ENCODE data around the gene MND1. TPM values are rescaled to one million over a fixed set of nuclear protein-coding genes. Genes with fewer than 3 reads are reported as not detected.

Gene MND1
- total and polyA plus RNA-seq, 5 experiments from 2014 or later: not detected

- DNase-seq (no peak), ATAC-seq (no peak)
- Mint-ChIP-seq H3K4me3 (no peak overlapping the region), H3K27me3 (peaks cover 0 to 2% (median 0%) of the 10 kb centered on the region in 5 donors), H3K4me1 (no peaks in the 10 kb centered on the region), H3K36me3 (peaks cover 0 to 4% (median 0%) of the 10 kb centered on the region in 3 donors), H3K9me3 (no peaks in the 10 kb centered on the region), H3K27ac (no peak overlapping the region)
- POLR2A ChIA-PET: no interaction called here
Measured at GRCh38 chr4:153332936-153333335, 11.6 kb upstream of the MND1 start.

GRCh38 chr4:153333874-153334273, 10.6 kb upstream of the MND1 start:
- Mint-ChIP-seq H3K27me3 (peaks cover 0 to 2% (median 0%) of the 10 kb centered on the region in 5 donors), H3K36me3 (peaks cover 0 to 4% (median 0%) of the 10 kb centered on the region in 3 donors), H3K4me3 (no peak overlapping the region), H3K4me1 (no peaks in the 10 kb centered on the region), H3K9me3 (no peaks in the 10 kb centered on the region), H3K27ac (no peak overlapping the region)
- DNase-seq: no peak
- no peak for ATAC-seq
- POLR2A ChIA-PET: no interaction called here

- H3K4me1 Mint-ChIP-seq: no peaks in the 10 kb centered on the region
- no peak for ATAC-seq
- POLR2A ChIA-PET: no interaction called here
Measured at GRCh38 chr4:153335665-153336064, 8.8 kb upstream of the MND1 start.

GRCh38 chr4:153337686-153338085, 6.8 kb upstream of the MND1 start:
- no peak for DNase-seq
- peaks cover 0 to 10% (median 0%) of the 10 kb centered on the region in 4 donors for H3K4me1 Mint-ChIP-seq
- peak overlapping the region in 1 of 10 donors; percentile 20 for H3K27ac Mint-ChIP-seq
- H3K9me3 Mint-ChIP-seq: no peaks in the 10 kb centered on the region
- no peak for ATAC-seq
- no peaks in the 10 kb centered on the region for H3K36me3 Mint-ChIP-seq
- H3K4me3 Mint-ChIP-seq: no peak overlapping the region
- H3K27me3 Mint-ChIP-seq: peaks cover 0 to 6% (median 3%) of the 10 kb centered on the region in 5 donors
- POLR2A ChIA-PET: no interaction called here

More at GRCh38 chr4:153335665-153336064, 8.8 kb upstream of the MND1 start:
- H3K27ac Mint-ChIP-seq: no peak overlapping the region
- peaks cover 0 to 2% (median 0%) of the 10 kb centered on the region in 5 donors for H3K27me3 Mint-ChIP-seq
- H3K9me3 Mint-ChIP-seq: no peaks in the 10 kb centered on the region
- peaks cover 0 to 4% (median 0%) of the 10 kb centered on the region in 3 donors for H3K36me3 Mint-ChIP-seq
- no peak for DNase-seq
- H3K4me3 Mint-ChIP-seq: no peak overlapping the region

- Mint-ChIP-seq H3K27ac (no peak overlapping the region), H3K9me3 (no peaks in the 10 kb centered on the region), H3K27me3 (peaks cover 0 to 6% (median 2%) of the 10 kb centered on the region in 5 donors), H3K4me1 (peaks cover 3 to 24% (median 7%) of the 10 kb centered on the region in 4 donors), H3K4me3 (no peak overlapping the region), H3K36me3 (no peaks in the 10 kb centered on the region)
- ATAC-seq: no peak
- DNase-seq: no peak
- POLR2A ChIA-PET: no interaction called here
Measured at GRCh38 chr4:153341575-153342090, 2.9 kb upstream of the MND1 start.

GRCh38 chr4:153342751-153343552, 1.5 kb upstream of the MND1 start:
- Mint-ChIP-seq H3K4me1 (peaks cover 3 to 26% (median 7%) of the 10 kb centered on the region in 4 donors), H3K9me3 (no peaks in the 10 kb centered on the region), H3K27ac (peak overlapping the region in 1 of 10 donors; percentile 60), H3K27me3 (peaks cover 0 to 6% (median 2%) of the 10 kb centered on the region in 5 donors), H3K36me3 (no peaks in the 10 kb centered on the region), H3K4me3 (peak overlapping the region in 8 of 10 donors; percentile 5 to 63 (median 34))
- DNase-seq (no peak), ATAC-seq (no peak)
- POLR2A ChIA-PET: no interaction called here

GRCh38 chr4:153345012-153345981, 809 bp downstream of the MND1 start:
- H3K4me3 Mint-ChIP-seq: peak overlapping the region; percentile 87 to 98 (median 94)
- peaks cover 3 to 26% (median 7%) of the 10 kb centered on the region in 4 donors for H3K4me1 Mint-ChIP-seq
- H3K36me3 Mint-ChIP-seq: no peaks in the 10 kb centered on the region
- ATAC-seq: peak; percentile 56 to 63
- POLR2A ChIA-PET: interaction anchor here (0.6 to 2.2 kb wide), 5 partner anchors 48 to 190 kb away, joined by 3 to 8 read pairs (median 3); partner anchors contain the start of gene TMEM131L
- H3K27me3 Mint-ChIP-seq: peaks cover 0 to 6% (median 2%) of the 10 kb centered on the region in 5 donors
- DNase-seq: peak; percentile 15 to 67 (median 36)
- H3K27ac Mint-ChIP-seq: peak overlapping the region in 8 of 10 donors; percentile 22 to 84 (median 60)
- no peaks in the 10 kb centered on the region for H3K9me3 Mint-ChIP-seq

- Mint-ChIP-seq H3K4me3 (peak overlapping the region in 9 of 10 donors; percentile 87 to 98 (median 93)), H3K27ac (no peak overlapping the region)
Measured at GRCh38 chr4:153346031-153346430, 1.5 kb downstream of the MND1 start.

GRCh38 chr4:153346563-153346962, 2.1 kb downstream of the MND1 start:
- Mint-ChIP-seq H3K9me3 (no peaks in the 10 kb centered on the region), H3K4me3 (no peak overlapping the region), H3K4me1 (peaks cover 3 to 22% (median 7%) of the 10 kb centered on the region in 4 donors), H3K27ac (no peak overlapping the region), H3K36me3 (no peaks in the 10 kb centered on the region), H3K27me3 (peaks cover 0 to 3% (median 2%) of the 10 kb centered on the region in 5 donors)
- DNase-seq (no peak), ATAC-seq (no peak)
- POLR2A ChIA-PET: interaction anchor here (2.2 kb wide), 1 partner anchor 119 kb away, joined by 8 read pairs; the partner anchor contains the start of gene TMEM131L

More at GRCh38 chr4:153346031-153346430, 1.5 kb downstream of the MND1 start:
- Mint-ChIP-seq H3K36me3 (no peaks in the 10 kb centered on the region), H3K9me3 (no peaks in the 10 kb centered on the region), H3K4me1 (peaks cover 3 to 26% (median 7%) of the 10 kb centered on the region in 4 donors), H3K27me3 (peaks cover 0 to 6% (median 2%) of the 10 kb centered on the region in 5 donors)
- DNase-seq: no peak
- POLR2A ChIA-PET: interaction anchor here (0.5 to 2.2 kb wide), 2 partner anchors 92 to 120 kb away, joined by 5 to 8 read pairs; partner anchors contain the start of gene TMEM131L
- no peak for ATAC-seq

GRCh38 chr4:153347117-153347516, 2.6 kb downstream of the MND1 start:
- POLR2A ChIA-PET: no interaction called here
- H3K27ac Mint-ChIP-seq: peak overlapping the region in 1 of 10 donors; percentile 3
- no peak overlapping the region for H3K4me3 Mint-ChIP-seq

GRCh38 chr4:153348006-153348405, 3.5 kb downstream of the MND1 start:
- POLR2A ChIA-PET: interaction anchor here (0.6 kb wide), 2 partner anchors 226 to 229 kb away, joined by 3 read pairs; no protein-coding TSS in a partner anchor

More at GRCh38 chr4:153347117-153347516, 2.6 kb downstream of the MND1 start:
- no peaks in the 10 kb centered on the region for H3K9me3 Mint-ChIP-seq
- H3K4me1 Mint-ChIP-seq: peaks cover 3 to 18% (median 7%) of the 10 kb centered on the region in 4 donors
- no peaks in the 10 kb centered on the region for H3K36me3 Mint-ChIP-seq
- H3K27me3 Mint-ChIP-seq: peaks cover 0 to 3% (median 2%) of the 10 kb centered on the region in 5 donors
- DNase-seq: no peak
- ATAC-seq: no peak

GRCh38 chr4:153349206-153349805, 4.8 kb downstream of the MND1 start:
- H3K36me3 Mint-ChIP-seq: no peaks in the 10 kb centered on the region
- no peak overlapping the region for H3K4me3 Mint-ChIP-seq
- no peaks in the 10 kb centered on the region for H3K9me3 Mint-ChIP-seq
- POLR2A ChIA-PET: no interaction called here
- no peak for DNase-seq
- ATAC-seq: no peak
- no peaks in the 10 kb centered on the region for H3K27me3 Mint-ChIP-seq
- no peak overlapping the region for H3K27ac Mint-ChIP-seq
- peaks cover 3 to 17% (median 7%) of the 10 kb centered on the region in 4 donors for H3K4me1 Mint-ChIP-seq

More at GRCh38 chr4:153348006-153348405, 3.5 kb downstream of the MND1 start:
- no peak for DNase-seq
- H3K27ac Mint-ChIP-seq: peak overlapping the region in 1 of 10 donors; percentile 23
- H3K4me1 Mint-ChIP-seq: peaks cover 3 to 17% (median 7%) of the 10 kb centered on the region in 4 donors
- H3K36me3 Mint-ChIP-seq: no peaks in the 10 kb centered on the region
- no peak overlapping the region for H3K4me3 Mint-ChIP-seq
- no peaks in the 10 kb centered on the region for H3K9me3 Mint-ChIP-seq
- no peaks in the 10 kb centered on the region for H3K27me3 Mint-ChIP-seq
- no peak for ATAC-seq

Measured in naive thymus-derived CD8-positive, alpha-beta T cell (primary cell).